Measurements from ENCODE around the gene GFM1. TPM values are rescaled to one million over a fixed set of nuclear protein-coding genes. Genes with fewer than 3 reads are reported as not detected.

The GFM1 gene
- total RNA-seq, 2 experiments from 2014 or later, result 36.5 to 53.7 TPM

DNA sequence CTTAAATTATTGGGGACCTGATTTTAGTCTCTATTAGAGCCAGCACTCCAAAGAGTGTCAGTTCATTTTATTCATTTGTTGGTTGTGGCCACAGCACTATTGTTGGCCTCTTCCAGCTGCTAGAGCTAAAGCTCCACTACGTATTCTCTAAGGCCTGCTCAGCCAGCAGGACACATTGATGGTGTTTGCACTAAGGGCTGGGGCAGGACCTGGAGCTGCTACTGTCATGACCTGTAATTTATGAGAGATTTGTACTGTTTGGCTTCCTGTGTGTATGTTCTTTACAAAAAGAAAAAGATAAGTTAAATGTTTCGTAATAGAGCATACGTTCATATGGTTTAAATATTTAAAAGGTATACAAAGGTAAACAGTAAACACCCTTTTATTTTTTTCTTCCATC is 8.1 kb downstream of the GFM1 start:
- H3K27ac ChIP-seq (ENCODE audit: low read depth, low read length, poor library complexity, severe bottlenecking), result no peak overlapping the region
- no peak overlapping the region for H3K4me2 ChIP-seq (ENCODE audit: low read length)
- TF ChIP-seq, protein P1, sequence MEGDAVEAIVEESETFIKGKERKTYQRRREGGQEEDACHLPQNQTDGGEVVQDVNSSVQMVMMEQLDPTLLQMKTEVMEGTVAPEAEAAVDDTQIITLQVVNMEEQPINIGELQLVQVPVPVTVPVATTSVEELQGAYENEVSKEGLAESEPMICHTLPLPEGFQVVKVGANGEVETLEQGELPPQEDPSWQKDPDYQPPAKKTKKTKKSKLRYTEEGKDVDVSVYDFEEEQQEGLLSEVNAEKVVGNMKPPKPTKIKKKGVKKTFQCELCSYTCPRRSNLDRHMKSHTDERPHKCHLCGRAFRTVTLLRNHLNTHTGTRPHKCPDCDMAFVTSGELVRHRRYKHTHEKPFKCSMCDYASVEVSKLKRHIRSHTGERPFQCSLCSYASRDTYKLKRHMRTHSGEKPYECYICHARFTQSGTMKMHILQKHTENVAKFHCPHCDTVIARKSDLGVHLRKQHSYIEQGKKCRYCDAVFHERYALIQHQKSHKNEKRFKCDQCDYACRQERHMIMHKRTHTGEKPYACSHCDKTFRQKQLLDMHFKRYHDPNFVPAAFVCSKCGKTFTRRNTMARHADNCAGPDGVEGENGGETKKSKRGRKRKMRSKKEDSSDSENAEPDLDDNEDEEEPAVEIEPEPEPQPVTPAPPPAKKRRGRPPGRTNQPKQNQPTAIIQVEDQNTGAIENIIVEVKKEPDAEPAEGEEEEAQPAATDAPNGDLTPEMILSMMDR (conservative IDR thresholded peaks at IDR 0.05; ENCODE audit: low read length), result no peak
- TF ChIP-seq EZH2phosphoT487 (IDR thresholded peaks at IDR 0.05; ENCODE audit: borderline replicate concordance, low read depth, low read length), result no peak
- no peak for DNase-seq (ENCODE audit: low spot score)
- intact Hi-C loops (cut with micrococcal nuclease; ENCODE audit: unreplicated experiment), result no loop called here
- peaks cover 7% of the 10 kb centered on the region; the same call in 1 of the 2 replicates for H3K79me2 ChIP-seq (ENCODE audit: insufficient read depth, low read depth, low read length)
- H2AFZ ChIP-seq (ENCODE audit: low read length), result no peak overlapping the region
- H3K4me1 ChIP-seq (ENCODE audit: insufficient read depth, low read length, poor library complexity, severe bottlenecking), result no peaks in the 10 kb centered on the region
- H3K9me2 ChIP-seq (ENCODE audit: insufficient read depth, low read length), result no peaks in the 10 kb centered on the region
- H4K20me1 ChIP-seq (ENCODE audit: insufficient read depth, low read length), result no peaks in the 10 kb centered on the region
- H3K36me3 ChIP-seq (ENCODE audit: insufficient read depth, low read length), result peaks cover 90% of the 10 kb centered on the region
- ChIA-PET POLR2A (interaction anchor here (0.6 to 1.1 kb wide), 3 partner anchors 20 to 571 kb away, joined by 3 to 4 read pairs (median 3); partner anchors contain the start of gene LXN), CTCF (ENCODE audit: unreplicated experiment) (no interaction called here)
- no TSS peak for BruUV-seq (replicated peaks)
- no peaks in the 10 kb centered on the region for H3K9me3 ChIP-seq (ENCODE audit: low read length)
- no peak overlapping the region for H3K4me3 ChIP-seq (ENCODE audit: low read depth, low read length, poor library complexity, severe bottlenecking)

DNA sequence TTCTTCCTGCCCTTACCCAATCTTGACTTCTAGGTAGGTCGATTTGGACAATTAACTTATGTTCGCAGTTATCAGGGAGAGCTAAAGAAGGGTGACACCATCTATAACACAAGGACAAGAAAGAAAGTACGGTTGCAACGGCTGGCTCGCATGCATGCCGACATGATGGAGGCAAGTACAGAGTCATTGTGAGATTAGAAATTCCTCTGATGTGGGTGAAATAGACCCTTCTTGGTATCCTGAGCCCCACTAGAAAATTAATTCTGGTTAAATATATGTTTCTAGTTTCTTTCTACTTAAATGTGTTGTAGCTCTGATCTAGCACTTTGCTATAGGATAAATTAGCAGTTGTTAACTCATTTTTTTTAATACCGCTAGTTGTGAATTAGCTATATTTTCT is 14.6 kb downstream of the GFM1 start:
- Histone ChIP-seq H3K4me3 (ENCODE audit: low read depth, low read length, poor library complexity, severe bottlenecking) (no peak overlapping the region), H3K9me3 (ENCODE audit: low read length) (no peaks in the 10 kb centered on the region), H3K79me2 (ENCODE audit: insufficient read depth, low read depth, low read length) (0 out of 2 replicates have a peak, but pooled peaks cover 3% of the 10 kb centered on the region), H3K4me1 (ENCODE audit: insufficient read depth, low read length, poor library complexity, severe bottlenecking) (no peaks in the 10 kb centered on the region), H4K20me1 (ENCODE audit: insufficient read depth, low read length) (0 out of 2 replicates have a peak, but pooled peaks cover 5% of the 10 kb centered on the region), H3K9me2 (ENCODE audit: insufficient read depth, low read length) (no peaks in the 10 kb centered on the region), H2AFZ (ENCODE audit: low read length) (no peak overlapping the region), H3K36me3 (ENCODE audit: insufficient read depth, low read length) (peaks cover 83% of the 10 kb centered on the region), H3K27ac (ENCODE audit: low read depth, low read length, poor library complexity, severe bottlenecking) (no peak overlapping the region), H3K4me2 (ENCODE audit: low read length) (no peak overlapping the region)
- TF ChIP-seq, protein P1 (conservative IDR thresholded peaks at IDR 0.05; ENCODE audit: low read length), result no peak
- no peak for TF ChIP-seq EZH2phosphoT487 (IDR thresholded peaks at IDR 0.05; ENCODE audit: borderline replicate concordance, low read depth, low read length)
- ChIA-PET POLR2A (interaction anchor here (0.7 to 3.6 kb wide), 3 partner anchors 14 to 1840 kb away, joined by 3 to 30 read pairs (median 3); partner anchors contain the start of genes GFM1 and MFSD1), CTCF (ENCODE audit: unreplicated experiment) (interaction anchor here (2.2 kb wide), 1 partner anchor 14 kb away, joined by 10 read pairs; the partner anchor contains the start of gene GFM1)
- no TSS peak for BruUV-seq (replicated peaks)
- DNase-seq (ENCODE audit: low spot score), result no peak
- intact Hi-C loops (cut with micrococcal nuclease; ENCODE audit: unreplicated experiment), result loop anchor here (1.0 kb wide), 1 partner anchor 132 kb away; no protein-coding TSS in a partner anchor

Measured in OCI-LY7 (cell line).